Heart right ventricle (tissue), 16 donors: ENCODE results near the gene SLC27A2. TPM values are rescaled to one million over a fixed set of nuclear protein-coding genes. Genes with fewer than 3 reads are reported as not detected.

Source experiments
- ATAC-seq, 8 donors: fragments of 200-7000 bp; cut with Tn5 transposase; one replicate each; pipeline ENCODE4 v1.9.1; 2020; ENCODE audit warnings: mild to moderate bottlenecking in 8 of 8, moderate library complexity in 8 of 8, moderate number of reproducible peaks in 1 of 8
- DNase-seq, 2 donors: peaks; one replicate each; pipeline ENCODE4 v3.0.0-alpha.2; 2020
- H3K27ac ChIP-seq, 10 donors: fragments of 200-600 bp; sonication (generic) in 2 of 10; one replicate each; pipeline versions ENCODE4 v1.5.0 to v1.8.0; 2020 to 2022; ENCODE audit warnings: mild to moderate bottlenecking in 3 of 10
- H3K27me3 ChIP-seq, 7 donors: fragments of 200-600 bp; one replicate each; pipeline ENCODE4 v1.8.0; 2021 to 2022; ENCODE audit warnings: mild to moderate bottlenecking in 2 of 7
- H3K36me3 ChIP-seq, 9 donors: fragments of 200-600 bp; sonication (generic) in 1 of 9; one replicate each; pipeline versions ENCODE4 v1.5.0 to v1.8.0; 2020 to 2022; ENCODE audit warnings: mild to moderate bottlenecking in 2 of 9
- H3K4me1 ChIP-seq, 9 donors: fragments of 200-600 bp; sonication (generic) in 1 of 9; one replicate each; pipeline versions ENCODE4 v1.5.0 to v1.8.0; 2020 to 2022; ENCODE audit warnings: mild to moderate bottlenecking in 4 of 9
- H3K4me3 ChIP-seq, 10 donors: fragments of 200-600 bp; sonication (generic) in 2 of 10; one replicate each; pipeline versions ENCODE4 v1.5.0 to v1.8.0; 2020 to 2022; ENCODE audit warnings: mild to moderate bottlenecking in 7 of 10, moderate library complexity in 2 of 10
- H3K9me3 ChIP-seq, 11 donors: fragments of 200-600 bp in 10 of 11; sonication (generic) in 2 of 11; one replicate each; pipeline versions ENCODE4 v1.5.0 to v1.8.0; 2013 to 2022; ENCODE audit warnings: mild to moderate bottlenecking in 2 of 11, control low read depth in 1 of 11, moderate library complexity in 1 of 11
- CTCF ChIP-seq, 9 donors: fragments of 200-600 bp; sonication (generic) in 2 of 9; IDR thresholded peaks; one replicate each; pipeline versions ENCODE4 v1.5.0 to v1.8.0; 2021 to 2022; ENCODE audit warnings: antibody characterized with exemption in 9 of 9, mild to moderate bottlenecking in 5 of 9, moderate library complexity in 1 of 9
- WGBS, 2 donors: extraction: QIAGEN DNeasy Blood & Tissue Kit; methylation state at CpG; one replicate each; pipeline ENCODE4 v1.1.7; 2013; ENCODE audit warnings: inconsistent platforms in 1 of 2; 5-methylcytosine and 5-hydroxymethylcytosine counted together
- intact Hi-C, 10 donors: fragments of 100-400 bp; cut with DNase I; formaldehyde crosslinking; loops; one replicate each; pipeline versions ENCODE4 v1.11.1 to v1.14.2; 2022
- polyA plus RNA-seq, 2 donors: library from polyadenylated mRNA; stranded (reverse); fragments of 200-250 nt; gene quantifications; one replicate each; pipeline ENCODE4 v1.2.3, GENCODE V29; 2013
- total RNA-seq, 10 donors: library from RNA; stranded (reverse); fragmentation: NEBNext Ultra II Directional in 3 of 10; extraction: Animal tissue kit (Norgen Biotek cat#: 25700) in 3 of 10; gene quantifications; one replicate each; pipeline versions ENCODE4 v1.2.1 to v1.2.4, GENCODE V29; 2021 to 2023
- donor health status: Arrhythmogenic right ventricular cardiomyopathy.
- donor health status: ischemic (EF 13 %, LVEDD 7.1; RV severe dilation, severe dysfunction).
- donor health status: healthy with polysubstance abuse.
- donor health status: DM: no; HTN: yes; CAD: no.
- donor health status: DM: no; HTN: no; CAD: no.
- donor health status: ischemic (EF 25% LVEDD 6.9; RV normal size, moderate dysfunction).
- donor health status: ischemic (EF 25% LVEDD 5.7; RV mildly dilated, moderate dysfunction).
- donor health status: healthy.
- donor health status: DM: yes; HTN: yes; CAD: no.
- donor health status: Ischemic cardiomyopathy.
- donor health status: ischemic (EF 35%, LVEDD 5.7; RV mildly dilated, moderate dysfunction).
- donor health status: nonischemic (EF 11% LVEDD 7.7; RV severe dilation, severe dysfunction).
- donor health status: DM: yes; HTN: yes; CAD: no.
- donor health status: PGD.
- donor health status: ischemic (EF 29% LVEDD 5.4; RV normal size, mild dysfunction).
- donor health status: nonischemic (EF 23%, LVEDD 6.1; RV moderate dilation, normal function).

Gene SLC27A2
- total and polyA plus RNA-seq, 12 donors, result 0.32 TPM; not detected in 11

GRCh38 chr15:50249704-50250103 lies 67.7 kb downstream of the SLC27A2 start:
- Histone ChIP-seq H3K27me3 (peaks cover 0 to 4% (median 0%) of the 10 kb centered on the region in 7 donors), H3K36me3 (no peaks in the 10 kb centered on the region), H3K4me3 (no peak overlapping the region), H3K9me3 (no peaks in the 10 kb centered on the region), H3K27ac (no peak overlapping the region), H3K4me1 (peaks cover 0 to 21% (median 0%) of the 10 kb centered on the region in 9 donors)
- intact Hi-C loops, result loop anchor here in 1 of 10 donors (10.0 kb wide), 1 partner anchor 65 kb away; no protein-coding TSS in a partner anchor
- TF ChIP-seq CTCF (IDR thresholded peaks at IDR 0.05), result no peak
- no peak for ATAC-seq
- DNase-seq, result no peak
- 68 to 69% methylated on average over 2 of the region's 2 CpGs for WGBS, 2 donors

GRCh38 chr15:50250760-50251394 lies 68.9 kb downstream of the SLC27A2 start:
- H3K27ac ChIP-seq, result no peak overlapping the region
- DNase-seq (no peak), ATAC-seq (peak in 1 of 8 donors; percentile 13)
- 43 to 54% methylated on average over 6 of the region's 6 CpGs for WGBS, 2 donors
- no peaks in the 10 kb centered on the region for H3K9me3 ChIP-seq
- no peak for TF ChIP-seq CTCF (IDR thresholded peaks at IDR 0.05)
- H3K27me3 ChIP-seq, result peaks cover 0 to 4% (median 0%) of the 10 kb centered on the region in 7 donors
- intact Hi-C loops, result loop anchor here in 1 of 10 donors (10.0 kb wide), 1 partner anchor 64 kb away; no protein-coding TSS in a partner anchor
- H3K4me1 ChIP-seq, result peaks cover 0 to 21% (median 0%) of the 10 kb centered on the region in 9 donors
- H3K4me3 ChIP-seq, result no peak overlapping the region
- H3K36me3 ChIP-seq, result no peaks in the 10 kb centered on the region

GRCh38 chr15:50251638-50252182 lies 69.7 kb downstream of the SLC27A2 start:
- 79 to 92% methylated on average over 11 of the region's 11 CpGs for WGBS, 2 donors

GRCh38 chr15:50252556-50252955 lies 70.6 kb downstream of the SLC27A2 start:
- no peak for TF ChIP-seq CTCF (IDR thresholded peaks at IDR 0.05)
- Histone ChIP-seq H3K9me3 (no peaks in the 10 kb centered on the region), H3K4me1 (peaks cover 0 to 20% (median 0%) of the 10 kb centered on the region in 9 donors), H3K27ac (no peak overlapping the region), H3K36me3 (no peaks in the 10 kb centered on the region), H3K4me3 (no peak overlapping the region), H3K27me3 (peaks cover 0 to 5% (median 3%) of the 10 kb centered on the region in 7 donors)
- DNase-seq, result no peak
- intact Hi-C loops, result loop anchor here in 1 of 10 donors (10.0 kb wide), 1 partner anchor 62 kb away; no protein-coding TSS in a partner anchor
- 94% methylated on average over 11 of the region's 11 CpGs for WGBS, 2 donors
- ATAC-seq, result no peak

More at GRCh38 chr15:50251638-50252182, 69.7 kb downstream of the SLC27A2 start:
- H3K27ac ChIP-seq, result no peak overlapping the region
- no peaks in the 10 kb centered on the region for H3K36me3 ChIP-seq
- no peak for TF ChIP-seq CTCF (IDR thresholded peaks at IDR 0.05)
- no peak for ATAC-seq
- peaks cover 0 to 5% (median 0%) of the 10 kb centered on the region in 7 donors for H3K27me3 ChIP-seq
- DNase-seq, result no peak
- H3K4me3 ChIP-seq, result no peak overlapping the region
- peaks cover 0 to 25% (median 0%) of the 10 kb centered on the region in 9 donors for H3K4me1 ChIP-seq
- no peaks in the 10 kb centered on the region for H3K9me3 ChIP-seq
- intact Hi-C loops, result loop anchor here in 1 of 10 donors (10.0 kb wide), 1 partner anchor 63 kb away; no protein-coding TSS in a partner anchor
